ENCODE data around the gene ALKBH3.

ALKBH3 gene

GRCh38 chr11:43962383-43963278 lies 82.0 kb downstream of the ALKBH3 start:
- no peak for DNase-seq (ENCODE audit: low read depth)

DNA sequence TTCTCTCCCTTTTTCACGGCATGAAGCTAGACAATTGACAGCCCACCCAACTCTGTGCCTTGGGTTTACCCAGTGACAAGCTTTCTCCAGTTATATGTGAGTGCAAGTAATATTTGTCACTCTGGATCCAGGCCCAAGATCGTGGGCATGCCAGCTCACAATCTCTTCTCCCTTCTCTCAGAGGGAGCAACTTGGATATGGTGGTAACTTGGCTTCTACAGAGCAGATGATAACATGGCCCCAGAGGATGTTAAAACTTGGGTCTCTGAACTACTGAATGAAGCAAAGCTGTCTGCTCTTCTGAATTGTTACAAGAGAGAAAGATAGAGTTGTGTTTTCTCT lies 82.6 kb downstream of the ALKBH3 start:
- DNase-seq (ENCODE audit: low read depth) = no peak

DNA sequence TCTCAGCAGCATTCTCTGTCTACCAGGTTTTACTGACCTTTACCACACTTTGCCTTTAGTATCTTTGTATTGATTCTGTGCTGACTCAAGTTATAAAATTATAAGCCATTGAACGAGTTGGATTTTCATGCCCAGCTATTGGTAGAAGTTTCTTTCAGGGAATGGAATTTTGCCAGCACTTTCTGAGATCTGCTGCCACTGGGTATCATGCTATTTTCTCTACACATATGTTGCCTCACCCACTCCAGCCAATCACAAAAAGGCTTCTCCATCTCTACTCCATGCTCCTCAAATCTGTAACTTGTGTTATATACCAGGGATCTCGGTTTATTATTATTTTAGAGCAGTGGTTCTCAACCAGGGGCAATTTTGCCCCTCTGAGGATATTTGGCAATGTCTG lies 87.0 kb downstream of the ALKBH3 start:
- no peak for DNase-seq (ENCODE audit: low read depth)

DNA sequence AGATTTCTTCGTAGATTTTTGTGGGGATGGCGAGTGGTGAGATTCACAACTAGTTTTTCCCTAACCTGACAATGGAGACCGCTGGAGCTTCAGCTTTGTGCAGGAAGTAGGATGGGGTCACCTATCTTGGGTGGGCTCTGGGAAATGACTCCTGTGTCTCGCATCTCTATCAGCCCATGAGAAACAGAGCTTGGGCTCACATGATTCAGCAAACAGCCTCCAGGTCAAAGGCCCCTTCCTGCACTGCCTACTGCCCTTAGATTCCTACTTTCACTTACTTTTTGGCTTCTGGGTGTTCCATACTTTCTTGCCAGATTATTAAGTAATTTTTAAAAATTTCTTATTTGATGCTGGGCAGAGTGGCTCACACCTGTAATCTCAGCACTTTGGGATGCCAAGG lies 88.1 kb downstream of the ALKBH3 start:
- DNase-seq (ENCODE audit: low read depth) = no peak

- DNase-seq (ENCODE audit: low read depth) = no peak
Measured at GRCh38 chr11:43969543-43969942, 88.9 kb downstream of the ALKBH3 start.
